GM21447 (cell line): Measurements from ENCODE around the gene KL.

Experiments
- ATAC-seq: cut with Tn5 transposase; IDR thresholded peaks from one replicate; pipeline ENCODE4 v1.9.1; 2021; ENCODE audit not compliant: unreplicated experiment

Gene KL

GRCh38 chr13:33079960-33080359 is 63.7 kb downstream of the KL start:
- no peak for ATAC-seq

- no peak for ATAC-seq
Measured at GRCh38 chr13:33080972-33081590, 64.9 kb downstream of the KL start.

GRCh38 chr13:33081666-33082065 is 65.4 kb downstream of the KL start:
- no peak for ATAC-seq

GRCh38 chr13:33083054-33083453 is 66.8 kb downstream of the KL start:
- no peak for ATAC-seq

- ATAC-seq, result no peak
Measured at GRCh38 chr13:33087091-33087490, 70.9 kb downstream of the KL start.

GRCh38 chr13:33087790-33088189 is 71.6 kb downstream of the KL start:
- no peak for ATAC-seq

DNA sequence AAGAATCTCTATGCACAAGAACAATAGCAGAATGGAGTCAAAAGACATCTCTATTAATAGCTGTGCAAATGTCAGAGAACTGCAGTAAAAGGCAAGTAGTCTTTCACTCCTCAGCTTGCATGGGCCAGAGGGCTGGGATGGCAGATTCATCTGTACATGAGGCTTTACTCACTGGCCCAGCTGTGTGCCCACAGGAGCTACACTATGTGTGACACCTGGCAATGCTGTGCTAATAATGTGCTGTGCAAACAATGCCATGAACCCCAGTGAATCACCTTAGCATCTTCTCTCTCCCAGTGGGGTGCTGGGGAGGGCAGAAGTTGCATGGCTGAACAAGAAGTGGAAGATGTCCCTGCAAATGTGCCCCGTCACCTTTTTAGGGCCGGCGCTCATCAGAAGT is 73.1 kb downstream of the KL start:
- ATAC-seq, result no peak

- ATAC-seq, result no peak
Measured at GRCh38 chr13:33090755-33091414, 74.7 kb downstream of the KL start.

DNA sequence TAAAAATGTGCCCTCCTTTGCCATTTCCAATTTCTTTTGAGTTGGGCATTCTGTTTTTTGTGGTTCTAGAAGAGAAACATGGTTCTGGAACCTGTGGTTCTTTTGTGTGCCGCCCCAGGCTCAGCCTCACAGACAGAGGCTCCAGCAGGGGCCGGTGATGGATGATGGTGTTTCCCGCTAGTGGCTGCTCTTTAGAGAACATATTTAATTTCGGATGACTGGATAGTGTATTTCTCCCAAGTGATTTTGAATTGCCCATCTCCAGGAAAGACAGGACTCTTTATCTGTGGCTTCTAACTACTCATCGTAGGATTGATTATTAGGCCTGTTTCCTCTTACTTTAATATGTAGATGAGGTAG is 75.2 kb downstream of the KL start:
- ATAC-seq, result no peak

DNA sequence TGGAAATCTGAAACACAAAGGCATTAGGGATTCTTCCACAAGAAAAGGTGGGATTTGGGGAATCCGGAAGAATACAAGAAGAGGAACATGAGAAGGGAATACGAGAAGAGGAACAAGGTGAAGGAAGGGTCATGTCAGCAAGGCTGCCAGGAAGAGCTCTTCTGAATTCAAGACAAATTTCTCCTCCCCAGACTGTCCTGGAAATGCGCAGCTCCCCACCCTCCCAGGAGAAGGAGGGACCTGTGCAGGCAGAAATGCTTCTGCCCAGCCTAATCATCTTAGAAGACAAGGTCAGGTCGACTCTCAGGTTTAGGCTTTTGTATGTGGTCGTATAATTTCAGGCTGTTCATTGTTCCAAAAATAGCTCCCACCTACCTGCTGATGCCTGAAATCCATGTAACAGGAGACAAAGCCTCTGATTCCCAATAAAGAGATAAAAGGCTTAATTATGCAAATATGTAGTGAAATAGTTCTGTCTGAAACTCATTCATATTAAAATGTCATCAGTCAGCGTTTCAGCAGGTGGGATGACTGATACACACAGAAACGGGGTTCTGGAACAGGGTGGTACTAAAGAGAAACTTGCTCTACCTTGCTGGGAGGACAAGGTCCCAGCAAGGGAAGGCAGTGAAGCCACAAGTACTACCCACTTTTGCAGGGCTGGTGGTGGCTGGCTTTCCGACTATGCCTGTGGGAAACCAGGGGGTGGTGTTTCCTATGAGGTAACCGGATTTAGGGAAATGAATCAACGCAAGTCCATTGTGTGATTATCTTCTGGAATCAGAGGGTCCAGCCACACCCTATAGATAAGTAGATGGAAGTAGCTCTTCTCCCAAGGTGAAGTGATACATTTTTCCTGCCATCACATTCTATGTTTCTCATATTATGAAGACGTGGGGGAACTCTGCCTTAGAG is 76.1 kb downstream of the KL start:
- no peak for ATAC-seq

DNA sequence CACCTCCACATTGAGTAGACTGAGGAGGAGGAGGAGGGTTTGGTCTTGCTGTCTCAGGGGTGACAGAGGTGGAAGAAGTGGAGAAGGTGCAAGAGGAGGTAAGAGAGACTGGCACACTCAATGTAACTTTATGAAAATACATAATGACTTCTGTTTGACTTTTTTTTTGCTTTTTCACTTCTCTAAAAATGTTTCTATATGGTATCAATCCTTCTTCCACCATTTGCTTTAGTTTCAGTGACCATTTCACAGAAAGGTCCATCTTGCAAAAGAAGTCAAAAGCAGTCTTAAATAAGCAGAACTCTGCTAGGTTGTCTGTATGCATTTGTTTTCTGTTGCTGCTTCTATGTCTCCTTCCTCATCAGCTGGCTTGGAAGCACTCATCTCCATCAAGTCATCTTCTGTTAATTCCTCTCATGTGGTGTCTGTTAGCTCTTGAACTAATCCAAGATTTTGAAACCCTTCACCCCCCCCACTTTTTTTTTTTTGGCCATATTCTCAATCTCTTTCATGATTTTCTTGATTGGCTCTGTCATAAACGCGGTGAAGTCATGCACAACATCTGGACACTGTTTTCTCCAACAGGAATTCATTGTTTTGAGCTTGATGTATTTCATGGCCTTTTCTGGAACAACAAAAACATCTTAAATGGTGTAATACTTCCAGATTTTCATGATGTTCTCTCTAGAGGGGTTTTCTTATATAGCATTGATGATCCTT is 80.8 kb downstream of the KL start:
- ATAC-seq, result no peak

DNA sequence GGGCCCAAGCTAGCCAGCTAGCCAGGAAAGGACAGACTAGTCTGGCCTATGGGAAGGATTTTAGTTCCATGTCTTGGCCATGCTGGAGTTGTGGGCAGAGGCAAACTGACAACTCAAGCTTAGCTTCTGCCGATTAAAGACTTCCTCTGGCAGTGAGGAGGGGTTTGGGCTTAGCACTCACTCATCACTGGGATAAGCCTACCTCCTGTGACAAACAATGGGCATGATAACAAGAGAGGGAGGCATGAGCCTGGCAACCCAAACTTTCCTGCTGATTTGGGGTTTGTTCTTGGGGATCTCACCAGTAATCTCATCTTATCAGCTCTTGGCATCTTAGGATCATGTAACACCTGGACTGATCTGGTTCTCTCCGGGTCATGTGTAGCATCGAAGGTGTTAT is 83.6 kb downstream of the KL start:
- ATAC-seq, result no peak

- no peak for ATAC-seq
Measured at GRCh38 chr13:33100886-33101285, 84.7 kb downstream of the KL start.

- no peak for ATAC-seq
Measured at GRCh38 chr13:33101835-33102234, 85.6 kb downstream of the KL start.

DNA sequence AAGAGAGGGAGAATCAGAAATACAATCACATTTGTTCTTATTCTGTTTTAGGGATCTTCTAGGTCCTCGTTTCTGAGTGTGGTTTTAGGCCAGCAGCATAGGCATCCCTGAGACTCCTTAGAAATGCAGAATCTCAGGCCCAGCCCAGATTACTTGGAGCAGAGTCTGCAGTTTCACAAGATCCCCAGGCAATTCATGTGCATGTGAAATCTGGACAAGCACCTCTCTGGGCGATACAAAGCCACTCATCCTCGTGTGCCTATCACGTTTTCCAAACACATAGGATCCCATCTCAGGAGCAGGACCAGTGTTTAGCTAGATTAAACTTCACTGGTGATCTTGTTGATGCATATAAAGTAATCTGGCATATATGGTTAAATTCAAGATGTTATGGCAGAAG is 87.2 kb downstream of the KL start:
- no peak for ATAC-seq

DNA sequence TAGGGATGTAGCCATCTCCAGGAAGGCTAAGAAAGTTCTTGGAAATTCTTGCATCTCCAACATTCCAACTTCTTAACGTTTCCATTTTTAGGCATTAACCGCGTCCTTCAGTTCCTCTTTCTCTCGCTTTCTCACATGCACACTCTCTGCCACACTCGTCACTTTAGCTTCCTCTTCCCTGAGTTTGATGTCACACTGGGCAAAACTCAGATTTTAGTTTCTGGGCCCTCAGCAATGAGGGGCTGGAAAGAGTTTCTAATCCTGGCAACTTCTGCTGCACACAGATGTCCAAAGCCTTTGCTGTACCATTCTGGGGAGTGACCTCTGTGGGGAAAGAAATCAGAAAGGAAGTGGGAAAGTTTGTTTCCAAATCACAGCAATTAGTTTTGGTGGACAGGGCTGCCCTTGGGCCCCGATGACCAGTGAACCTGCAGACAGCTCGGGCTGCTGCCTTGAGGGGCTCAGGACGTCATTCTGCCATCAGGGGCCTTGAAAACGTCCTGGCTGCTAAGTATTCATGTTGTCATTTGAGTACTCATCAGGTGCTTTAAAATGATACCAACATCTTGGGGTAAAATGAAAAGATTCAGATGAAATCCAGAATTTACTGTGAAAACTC is 89.3 kb downstream of the KL start:
- no peak for ATAC-seq

DNA sequence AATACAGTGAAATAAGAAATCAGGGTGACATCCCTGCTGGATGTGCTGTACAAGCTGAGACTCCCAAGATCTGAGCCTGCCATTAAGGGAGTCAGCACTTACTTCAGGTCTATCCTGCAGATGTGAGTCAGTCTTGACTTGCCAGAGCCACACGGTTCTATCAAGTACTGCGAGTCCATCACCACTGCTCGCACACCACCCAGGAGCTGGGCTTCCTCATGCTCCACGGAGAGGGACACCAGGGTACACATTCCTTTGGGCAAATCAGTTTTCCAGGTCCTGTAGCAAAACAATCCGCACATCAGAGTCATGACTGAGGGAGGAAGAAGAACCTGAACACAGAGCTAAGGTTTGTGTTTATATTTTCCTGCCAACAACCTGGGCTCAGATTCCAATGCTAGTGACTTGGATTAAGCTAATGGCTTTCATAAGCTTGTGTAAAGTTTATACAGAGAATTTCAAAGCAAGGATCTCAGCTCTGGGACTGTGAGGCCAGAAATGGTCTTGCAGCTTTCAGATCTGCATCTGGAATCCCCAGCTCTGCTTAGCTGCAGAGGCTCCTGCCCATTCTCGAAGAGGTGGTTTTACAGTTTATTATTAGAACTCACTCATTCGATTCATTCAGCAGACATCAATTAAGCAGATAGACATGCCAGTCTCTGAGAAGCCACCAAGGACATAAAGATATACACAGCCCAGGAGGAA is 90.6 kb downstream of the KL start:
- ATAC-seq, result no peak

DNA sequence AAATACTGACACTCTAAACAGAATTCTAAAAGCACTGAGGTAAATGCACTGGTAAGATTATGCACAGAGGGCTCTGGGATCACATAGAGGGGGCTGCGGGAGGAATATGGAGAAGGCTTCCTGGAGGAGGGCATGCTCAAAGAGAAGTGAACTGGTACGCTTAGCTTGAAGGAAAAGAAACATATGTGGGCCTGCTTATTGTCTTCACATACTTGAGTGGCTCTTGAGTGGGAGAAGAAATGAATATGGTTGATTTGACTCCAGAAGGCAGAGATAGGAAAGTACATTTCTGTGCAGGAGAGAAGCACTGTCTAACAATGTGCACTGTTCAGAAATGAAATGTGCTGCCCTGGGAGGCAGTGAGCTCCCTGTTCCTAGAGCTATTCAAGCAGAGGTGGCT is 91.1 kb downstream of the KL start:
- no peak for ATAC-seq

DNA sequence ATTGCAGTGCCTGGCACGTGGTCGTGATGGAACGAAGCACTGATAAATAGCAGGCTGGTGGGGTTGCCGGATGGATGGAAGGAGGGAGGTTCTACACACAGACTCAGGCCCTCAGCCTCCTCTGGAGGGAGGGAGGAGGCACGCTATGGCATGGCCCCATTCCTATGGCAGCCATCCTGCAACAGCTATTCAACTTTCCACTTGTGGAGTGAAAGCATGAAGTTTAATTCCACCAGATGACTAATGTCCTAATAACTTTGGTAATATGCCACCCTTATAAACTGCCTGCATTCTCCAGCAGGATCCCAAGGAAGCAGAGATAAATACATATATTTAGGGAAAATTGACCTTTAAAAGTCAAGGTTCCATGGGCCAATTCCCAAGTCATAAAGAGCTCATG is 92.4 kb downstream of the KL start:
- ATAC-seq, result no peak

- no peak for ATAC-seq
Measured at GRCh38 chr13:33109271-33109697, 93.1 kb downstream of the KL start.
